Lower leg skin (tissue), 3 donors: Measurements from ENCODE around the gene BARX2.

Experiments
- CTCF ChIP-seq, 3 donors: fragments of 450-650 bp; IDR thresholded peaks; one replicate each; pipeline ENCODE4 v1.5.1; 2016; ENCODE audit warnings: antibody characterized with exemption in 3 of 3, mild to moderate bottlenecking in 3 of 3, moderate library complexity in 2 of 3
- POLR2A ChIP-seq, 2 donors: fragments of 450-650 bp; IDR thresholded peaks; one replicate each; pipeline ENCODE4 v1.6.1; 2016 to 2017; ENCODE audit warnings: antibody characterized with exemption in 2 of 2, mild to moderate bottlenecking in 1 of 2, moderate library complexity in 1 of 2

- TF ChIP-seq CTCF (IDR thresholded peaks at IDR 0.05) (no peak), POLR2A (IDR thresholded peaks at IDR 0.05) (no peak)
Observed at GRCh38 chr11:129331217-129331616, 44.4 kb upstream of the BARX2 start.
